ENCODE data around the gene ZNF385C. TPM values are rescaled to one million over a fixed set of nuclear protein-coding genes. Genes with fewer than 3 reads are reported as not detected.

The ZNF385C gene
- total and polyA plus RNA-seq, 2 of the 13 experiments (the other 11 are each of a cell fraction or from before 2014, with no cell fraction given): 2.3 to 6.1 TPM

- TF ChIP-seq ZSCAN30 (CRISPR knock-in tag; IDR thresholded peaks at IDR 0.05): no peak
- TF ChIP-seq TGIF2 (CRISPR knock-in tag; IDR thresholded peaks at IDR 0.05): no peak
- TF ChIP-seq ERF (CRISPR knock-in tag; IDR thresholded peaks at IDR 0.05): peak; percentile 83
- TF ChIP-seq HNRNPL (IDR thresholded peaks at IDR 0.05; ENCODE audit: low read depth, low read length): no peak
- no peak for TF ChIP-seq ZBTB40 (IDR thresholded peaks at IDR 0.05)
- peak; percentile 57; the same call in 1 of the 2 replicates for TF ChIP-seq ZBTB40 (CRISPR knock-in tag; IDR thresholded peaks at IDR 0.05)
- TF ChIP-seq ZNF367 (CRISPR knock-in tag; IDR thresholded peaks at IDR 0.05; ENCODE audit: borderline replicate concordance): no peak
- peak; percentile 71; the same call in 1 of the 2 replicates for TF ChIP-seq ZNF205 (CRISPR knock-in tag; IDR thresholded peaks at IDR 0.05)
- no peak for TF ChIP-seq ZNF383 (CRISPR knock-in tag; IDR thresholded peaks at IDR 0.05; ENCODE audit: borderline replicate concordance)
- TF ChIP-seq RNF2 (conservative IDR thresholded peaks at IDR 0.05; ENCODE audit: low read depth): no peak
- TF ChIP-seq ISX (CRISPR knock-in tag; conservative IDR thresholded peaks at IDR 0.05): no peak
- TF ChIP-seq ZKSCAN8 (CRISPR knock-in tag; IDR thresholded peaks at IDR 0.05; ENCODE audit: borderline replicate concordance): no peak; the same call in 1 of the 2 replicates
- no peak for TF ChIP-seq SKI (IDR thresholded peaks at IDR 0.05; ENCODE audit: partially characterized antibody)
- TF ChIP-seq ZNF136 (CRISPR knock-in tag; IDR thresholded peaks at IDR 0.05; ENCODE audit: low read depth): no peak
- TF ChIP-seq ZNF546 (CRISPR knock-in tag; conservative IDR thresholded peaks at IDR 0.05): no peak
- TF ChIP-seq NFYB (CRISPR knock-in tag; IDR thresholded peaks at IDR 0.05): no peak
- TF ChIP-seq FUBP1 (CRISPR knock-in tag; IDR thresholded peaks at IDR 0.05; ENCODE audit: borderline replicate concordance): no peak
- no peak for TF ChIP-seq ZNF891 (CRISPR knock-in tag; IDR thresholded peaks at IDR 0.05)
- TF ChIP-seq SIX4 (CRISPR knock-in tag; IDR thresholded peaks at IDR 0.05): no peak
- no peak for TF ChIP-seq ZFP62 (CRISPR knock-in tag; IDR thresholded peaks at IDR 0.05)
These were observed 70.1 kb downstream of the ZNF385C start (continued) for GRCh38 chr17:42027961-42028790.
